WTC11 (cell line): ENCODE measurements around the gene UPK3A. TPM values are rescaled to one million over a fixed set of nuclear protein-coding genes. Genes with fewer than 3 reads are reported as not detected.
"Not testable (repeated sequence)": the region's sequence is repeated elsewhere in the genome, so short reads cannot be mapped to it uniquely, and the experiment has no call there.

Experiments
- ATAC-seq: fragments of 200-7000 bp; cut with Tn5 transposase; 2 replicates; pipeline ENCODE4 v1.10.0; 2021; ENCODE audit warnings: mild to moderate bottlenecking, moderate library complexity
- CTCF ChIA-PET: fragments of 300-600 bp; sonication (Branson Sonifier 250); formaldehyde crosslinking; loops from one replicate; lab custom pipeline; 2021; ENCODE audit warnings: antibody characterized with exemption; lab: Charles Lee
- POLR2A ChIA-PET: fragments of 350-600 bp; sonication (Branson Sonifier 250); formaldehyde crosslinking; loops from one replicate; lab custom pipeline; 2021; ENCODE audit warnings: antibody characterized with exemption; lab: Charles Lee
- DNase-seq: peaks from one replicate; pipeline ENCODE4 v3.0.0; 2021; ENCODE audit warnings: low spot score
- H3K27ac Mint-ChIP-seq: 2 replicates; pipeline ENCODE4 v1.8.0; 2021; ENCODE audit warnings: mixed read lengths
- H3K27me3 Mint-ChIP-seq: 2 replicates; pipeline ENCODE4 v1.8.0; 2021; ENCODE audit warnings: low read depth, mild to moderate bottlenecking, moderate library complexity, mixed read lengths
- H3K36me3 Mint-ChIP-seq: 2 replicates; pipeline ENCODE4 v1.8.0; 2021; ENCODE audit warnings: mixed read lengths
- H3K4me1 Mint-ChIP-seq: 2 replicates; pipeline ENCODE4 v1.8.0; 2022; ENCODE audit warnings: mixed read lengths
- H3K4me3 Mint-ChIP-seq: 2 replicates; pipeline ENCODE4 v1.8.0; 2021; ENCODE audit warnings: mild to moderate bottlenecking, moderate library complexity, mixed read lengths
- H3K9me3 Mint-ChIP-seq: 2 replicates; pipeline ENCODE4 v1.8.0; 2021; ENCODE audit warnings: mixed read lengths
- FOXJ3 ChIP-seq: sonication (generic); formaldehyde crosslinking; IDR thresholded peaks from 2 replicates; pipeline ENCODE4 v1.9.0; 2021; ENCODE audit warnings: missing genetic modification reagents, mild to moderate bottlenecking, borderline replicate concordance
- FOXK1 ChIP-seq: sonication (generic); formaldehyde crosslinking; IDR thresholded peaks from 2 replicates; pipeline ENCODE4 v1.8.0; 2022; ENCODE audit warnings: mild to moderate bottlenecking, moderate library complexity, missing genetic modification reagents
- GABPB1 ChIP-seq: sonication (generic); formaldehyde crosslinking; IDR thresholded peaks from 2 replicates; pipeline ENCODE4 v1.8.1; 2023; ENCODE audit warnings: mild to moderate bottlenecking, missing genetic modification reagents
- GTF2I ChIP-seq: fragments of 250-450 bp; sonication (Bioruptor Pico); conservative IDR thresholded peaks from 2 replicates; pipeline ENCODE4 v1.4.0; 2021; ENCODE audit warnings: mild to moderate bottlenecking
- HMGA2 ChIP-seq: fragments of 250-450 bp; sonication (Bioruptor Pico); IDR thresholded peaks from 2 replicates; pipeline ENCODE4 v1.4.0; 2021; ENCODE audit warnings: mild to moderate bottlenecking, moderate library complexity
- JAZF1 ChIP-seq: fragments of 250-450 bp; sonication (Bioruptor Pico); IDR thresholded peaks from 2 replicates; pipeline ENCODE4 v1.9.0; 2021; ENCODE audit warnings: moderate library complexity, mild to moderate bottlenecking, inconsistent platforms
- RELA ChIP-seq: sonication (generic); formaldehyde crosslinking; IDR thresholded peaks from 2 replicates; pipeline ENCODE4 v1.8.1; 2022; ENCODE audit warnings: missing genetic modification reagents, mild to moderate bottlenecking, borderline replicate concordance
- SOX15 ChIP-seq: fragments of 250-450 bp; sonication (Bioruptor Pico); IDR thresholded peaks from 2 replicates; pipeline ENCODE4 v1.9.0; 2021; ENCODE audit warnings: mild to moderate bottlenecking
- ZNF219 ChIP-seq: sonication (generic); formaldehyde crosslinking; IDR thresholded peaks from 2 replicates; pipeline ENCODE4 v1.8.0; 2023; ENCODE audit warnings: missing genetic modification reagents, mild to moderate bottlenecking, borderline replicate concordance
- total RNA-seq: library from RNA; stranded (reverse); gene quantifications from 3 replicates; pipeline ENCODE4 v1.2.3, GENCODE V29; 2021
- TF ChIP-seq, protein P1 (sequence below): sonication (generic); formaldehyde crosslinking; IDR thresholded peaks from 2 replicates; pipeline ENCODE4 v1.8.0; 2022; ENCODE audit warnings: mild to moderate bottlenecking, missing genetic modification reagents
- TF ChIP-seq, protein P2 (sequence below): fragments of 250-450 bp; sonication (Bioruptor Pico); IDR thresholded peaks from 2 replicates; pipeline ENCODE4 v1.9.0; 2021; ENCODE audit warnings: moderate library complexity, mild to moderate bottlenecking, inconsistent platforms, borderline replicate concordance
- TF ChIP-seq, protein P3 (sequence below): sonication (generic); formaldehyde crosslinking; IDR thresholded peaks from 2 replicates; pipeline ENCODE4 v1.8.0; 2022; ENCODE audit warnings: mild to moderate bottlenecking, missing genetic modification reagents
- TF ChIP-seq, protein P4 (sequence below): sonication (generic); formaldehyde crosslinking; conservative IDR thresholded peaks from 2 replicates; pipeline ENCODE4 v1.8.1; 2023; ENCODE audit warnings: mild to moderate bottlenecking, low read depth, missing genetic modification reagents, moderate library complexity
- TF ChIP-seq, protein P5 (sequence below): sonication (generic); formaldehyde crosslinking; IDR thresholded peaks from 2 replicates; pipeline ENCODE4 v1.8.1; 2023; ENCODE audit warnings: mild to moderate bottlenecking, missing genetic modification reagents, borderline replicate concordance

UPK3A gene
- total RNA-seq, 1 experiment from 2014 or later: 0.37 TPM

DNA sequence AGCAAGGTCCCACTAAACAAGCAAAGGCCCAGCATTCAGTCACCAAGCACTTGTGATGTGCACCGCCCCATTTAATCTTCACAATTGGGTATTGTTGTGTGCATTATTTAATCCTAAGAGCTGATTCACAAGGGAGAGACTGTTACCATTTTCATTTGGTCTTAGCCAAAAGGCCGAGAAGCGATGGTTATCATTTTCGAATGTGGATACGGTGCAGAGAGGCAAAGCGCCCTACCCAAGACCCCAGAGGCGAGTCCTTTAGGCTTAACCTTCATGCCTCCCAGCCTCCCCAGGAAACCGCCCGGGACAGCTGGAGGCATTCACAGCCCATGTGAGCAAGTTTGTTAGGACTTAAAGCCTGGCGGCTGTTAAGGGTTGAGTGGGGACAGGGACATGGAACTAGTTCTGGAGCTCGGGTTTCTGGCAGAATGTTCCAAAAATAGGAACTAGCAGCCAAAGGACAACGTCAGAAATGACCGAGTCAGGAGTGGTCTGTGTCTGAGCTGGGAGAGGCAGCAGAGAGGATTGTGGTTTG, 13.0 kb upstream of the UPK3A start (continued):
- TF ChIP-seq, protein P1, sequence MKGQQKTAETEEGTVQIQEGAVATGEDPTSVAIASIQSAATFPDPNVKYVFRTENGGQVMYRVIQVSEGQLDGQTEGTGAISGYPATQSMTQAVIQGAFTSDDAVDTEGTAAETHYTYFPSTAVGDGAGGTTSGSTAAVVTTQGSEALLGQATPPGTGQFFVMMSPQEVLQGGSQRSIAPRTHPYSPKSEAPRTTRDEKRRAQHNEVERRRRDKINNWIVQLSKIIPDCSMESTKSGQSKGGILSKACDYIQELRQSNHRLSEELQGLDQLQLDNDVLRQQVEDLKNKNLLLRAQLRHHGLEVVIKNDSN (CRISPR knock-in tag): no peak
- no peak for TF ChIP-seq ZNF219 (CRISPR knock-in tag)

DNA sequence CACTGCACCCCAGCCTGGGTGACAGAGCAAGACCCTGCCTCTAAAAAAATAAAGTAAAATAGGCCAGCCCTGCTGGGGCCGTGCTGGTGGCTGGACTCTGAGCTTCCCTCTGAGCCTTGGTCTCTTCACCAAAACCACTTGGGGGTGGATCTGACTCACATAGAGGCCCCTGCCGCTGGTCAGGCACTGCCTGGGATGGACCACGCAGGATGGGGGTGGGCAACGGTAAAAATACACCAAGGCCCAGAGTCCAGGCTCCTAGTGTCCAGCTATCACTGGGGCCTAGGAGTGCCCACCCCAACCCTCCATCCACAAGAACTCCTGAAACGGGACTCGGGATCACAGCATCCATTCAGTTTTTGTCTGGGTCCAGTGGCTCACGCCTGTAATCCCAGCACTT, 12.3 kb upstream of the UPK3A start:
- Mint-ChIP-seq H3K27ac (no peak overlapping the region), H3K9me3 (no peaks in the 10 kb centered on the region), H3K4me3 (no peak overlapping the region), H3K27me3 (peaks cover 18% of the 10 kb centered on the region), H3K4me1 (peaks cover 14% of the 10 kb centered on the region), H3K36me3 (no peaks in the 10 kb centered on the region)
- ChIA-PET POLR2A (no interaction called here), CTCF (interaction anchor here (0.6 to 1.1 kb wide), 3 partner anchors 126 to 191 kb away, joined by 3 read pairs; no protein-coding TSS in a partner anchor)
- DNase-seq: no peak
- no peak for ATAC-seq
- TF ChIP-seq SOX15 (CRISPR knock-in tag) (no peak), GTF2I (no peak), FOXJ3 (CRISPR knock-in tag) (no peak)

DNA sequence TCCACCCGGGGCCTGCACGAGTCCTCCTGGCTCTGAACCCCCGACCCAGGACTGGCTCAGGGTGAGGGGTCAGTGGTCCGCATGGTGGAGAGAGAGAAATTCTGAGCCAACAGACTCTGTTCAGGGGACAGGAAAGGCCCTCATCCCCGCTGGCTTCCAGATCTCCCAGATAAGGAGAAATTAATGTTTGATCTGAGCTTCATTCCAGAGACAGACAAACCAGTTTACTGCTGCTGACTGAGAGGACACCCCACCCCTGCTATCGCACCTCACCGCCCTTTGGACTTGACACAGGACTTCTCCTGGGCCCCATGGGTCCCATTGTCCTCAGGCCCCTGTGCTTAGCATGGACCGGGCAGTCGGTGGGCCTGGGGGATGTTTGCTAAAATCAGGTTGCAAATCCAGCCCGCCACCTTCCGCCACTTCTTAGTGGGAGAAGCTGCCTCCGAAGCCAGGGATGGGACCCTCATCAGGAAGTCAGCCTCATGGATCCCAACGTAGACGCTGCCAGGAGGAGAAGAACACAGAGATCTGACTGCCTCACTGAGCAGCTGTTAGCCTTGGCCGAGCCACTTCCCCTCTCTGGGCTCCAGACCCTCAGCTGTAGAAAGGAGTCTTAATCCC, 11.2 kb upstream of the UPK3A start:
- CTCF ChIA-PET: no interaction called here
- H3K27ac Mint-ChIP-seq: no peak overlapping the region
- DNase-seq (no peak), ATAC-seq (no peak)
- TF ChIP-seq GABPB1 (CRISPR knock-in tag): 0 out of 2 replicates have a peak, but pooled peaks have one; percentile 30
- TF ChIP-seq, protein P2, sequence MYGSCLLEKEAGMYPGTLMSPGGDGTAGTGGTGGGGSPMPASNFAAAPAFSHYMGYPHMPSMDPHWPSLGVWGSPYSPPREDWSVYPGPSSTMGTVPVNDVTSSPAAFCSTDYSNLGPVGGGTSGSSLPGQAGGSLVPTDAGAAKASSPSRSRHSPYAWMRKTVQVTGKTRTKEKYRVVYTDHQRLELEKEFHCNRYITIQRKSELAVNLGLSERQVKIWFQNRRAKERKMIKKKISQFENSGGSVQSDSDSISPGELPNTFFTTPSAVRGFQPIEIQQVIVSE (CRISPR knock-in tag): no peak
- TF ChIP-seq, protein P3, sequence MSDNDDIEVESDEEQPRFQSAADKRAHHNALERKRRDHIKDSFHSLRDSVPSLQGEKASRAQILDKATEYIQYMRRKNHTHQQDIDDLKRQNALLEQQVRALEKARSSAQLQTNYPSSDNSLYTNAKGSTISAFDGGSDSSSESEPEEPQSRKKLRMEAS (CRISPR knock-in tag): no peak
- no peak for TF ChIP-seq HMGA2 (CRISPR knock-in tag)
- peaks cover 18% of the 10 kb centered on the region for H3K27me3 Mint-ChIP-seq
- H3K36me3 Mint-ChIP-seq: no peaks in the 10 kb centered on the region
- no peak overlapping the region for H3K4me3 Mint-ChIP-seq
- no peaks in the 10 kb centered on the region for H3K9me3 Mint-ChIP-seq
- POLR2A ChIA-PET: interaction anchor here (0.7 kb wide), 1 partner anchor 44 kb away, joined by 4 read pairs; no protein-coding TSS in a partner anchor
- peaks cover 14% of the 10 kb centered on the region for H3K4me1 Mint-ChIP-seq

DNA sequence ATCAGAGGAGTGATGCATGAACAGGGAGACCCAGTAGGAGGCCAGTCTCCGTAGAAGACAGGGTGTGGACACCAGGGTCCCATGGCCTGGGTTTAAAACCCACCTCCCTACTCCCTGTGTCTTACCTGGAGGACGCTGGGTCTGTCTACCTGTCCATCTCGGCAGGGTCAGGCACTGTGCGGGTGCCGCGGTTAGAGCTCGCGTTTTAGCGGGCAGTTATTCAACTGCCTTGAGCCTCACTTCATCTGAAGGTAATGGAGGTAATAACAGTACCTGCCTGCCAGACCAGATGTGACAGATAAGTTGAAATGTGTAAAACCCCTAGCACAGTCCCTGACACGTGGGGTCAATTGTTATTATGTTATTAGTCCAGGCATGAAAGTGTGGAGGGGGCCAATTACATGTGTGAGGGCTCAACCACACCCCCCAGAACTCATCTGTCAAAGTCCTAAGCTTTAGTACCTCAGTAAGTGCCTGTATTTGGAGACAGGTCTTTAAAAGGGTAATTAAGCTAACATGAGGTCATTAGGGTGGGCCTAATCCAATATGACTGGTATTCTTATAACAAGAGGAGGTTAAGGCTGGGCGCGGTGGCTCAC, 8.1 kb upstream of the UPK3A start:
- H3K9me3 Mint-ChIP-seq: no peaks in the 10 kb centered on the region
- ChIA-PET POLR2A (no interaction called here), CTCF (no interaction called here)
- no peak for DNase-seq
- peaks cover 7% of the 10 kb centered on the region for H3K27me3 Mint-ChIP-seq
- no peak for TF ChIP-seq JAZF1 (CRISPR knock-in tag)
- TF ChIP-seq FOXK1 (CRISPR knock-in tag): no peak
- no peak overlapping the region for H3K27ac Mint-ChIP-seq
- no peak overlapping the region for H3K4me3 Mint-ChIP-seq
- ATAC-seq: no peak
- H3K36me3 Mint-ChIP-seq: no peaks in the 10 kb centered on the region
- no peaks in the 10 kb centered on the region for H3K4me1 Mint-ChIP-seq

DNA sequence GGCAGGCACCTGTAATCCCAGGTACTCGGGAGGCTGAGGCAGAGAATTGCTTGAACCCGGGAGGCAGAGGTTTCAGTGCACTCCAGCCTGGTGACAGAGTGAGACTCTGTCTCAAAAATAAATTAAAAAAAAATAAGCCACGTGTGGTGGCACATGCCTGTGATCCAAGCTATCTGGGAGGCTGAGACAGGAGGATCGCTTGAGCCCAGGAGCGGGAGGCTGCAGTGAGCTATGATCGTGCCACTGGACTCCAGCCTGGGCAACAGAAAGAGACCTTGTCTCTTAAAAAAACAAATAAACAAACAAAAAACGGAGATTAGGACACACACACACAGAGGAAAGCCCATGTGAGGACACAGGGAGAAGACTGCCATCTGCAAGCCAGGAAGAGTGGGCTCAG, 7.0 kb upstream of the UPK3A start:
- H3K4me1 Mint-ChIP-seq, H3K27ac Mint-ChIP-seq, CTCF ChIA-PET, H3K4me3 Mint-ChIP-seq, ATAC-seq, DNase-seq, H3K36me3 Mint-ChIP-seq, H3K9me3 Mint-ChIP-seq: not testable (repeated sequence)
- POLR2A ChIA-PET: interaction anchor here (0.6 kb wide), 1 partner anchor 290 kb away, joined by 3 read pairs; no protein-coding TSS in a partner anchor
- peaks cover 17% of the 10 kb centered on the region for H3K27me3 Mint-ChIP-seq

DNA sequence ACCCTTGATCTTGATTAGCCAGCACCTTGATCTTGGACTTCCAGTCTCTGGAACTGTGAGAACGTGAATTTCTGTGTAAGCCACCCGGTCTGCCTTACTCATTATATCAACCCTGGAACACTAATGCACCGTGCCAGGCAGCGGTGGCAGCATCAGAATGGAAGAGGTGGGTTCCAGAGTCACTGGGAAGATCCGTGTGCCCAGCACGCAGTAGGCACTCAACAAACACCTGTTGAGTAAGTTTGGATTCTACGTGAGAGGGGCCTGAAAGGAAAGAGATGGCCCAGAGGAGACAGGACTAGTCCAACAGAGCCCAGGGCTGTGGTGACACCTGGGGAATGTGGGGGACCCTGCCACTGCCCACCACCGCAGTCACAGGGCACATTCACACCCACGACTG, 6.6 kb upstream of the UPK3A start:
- no peak for ATAC-seq
- CTCF ChIA-PET: no interaction called here
- H3K27ac Mint-ChIP-seq: no peak overlapping the region
- H3K9me3 Mint-ChIP-seq: no peaks in the 10 kb centered on the region
- POLR2A ChIA-PET: interaction anchor here (0.6 kb wide), 1 partner anchor 289 kb away, joined by 3 read pairs; no protein-coding TSS in a partner anchor
- H3K27me3 Mint-ChIP-seq: peaks cover 21% of the 10 kb centered on the region
- no peaks in the 10 kb centered on the region for H3K36me3 Mint-ChIP-seq
- no peaks in the 10 kb centered on the region for H3K4me1 Mint-ChIP-seq
- no peak for DNase-seq
- H3K4me3 Mint-ChIP-seq: no peak overlapping the region
- TF ChIP-seq GABPB1 (CRISPR knock-in tag): no peak
- TF ChIP-seq, protein P4, sequence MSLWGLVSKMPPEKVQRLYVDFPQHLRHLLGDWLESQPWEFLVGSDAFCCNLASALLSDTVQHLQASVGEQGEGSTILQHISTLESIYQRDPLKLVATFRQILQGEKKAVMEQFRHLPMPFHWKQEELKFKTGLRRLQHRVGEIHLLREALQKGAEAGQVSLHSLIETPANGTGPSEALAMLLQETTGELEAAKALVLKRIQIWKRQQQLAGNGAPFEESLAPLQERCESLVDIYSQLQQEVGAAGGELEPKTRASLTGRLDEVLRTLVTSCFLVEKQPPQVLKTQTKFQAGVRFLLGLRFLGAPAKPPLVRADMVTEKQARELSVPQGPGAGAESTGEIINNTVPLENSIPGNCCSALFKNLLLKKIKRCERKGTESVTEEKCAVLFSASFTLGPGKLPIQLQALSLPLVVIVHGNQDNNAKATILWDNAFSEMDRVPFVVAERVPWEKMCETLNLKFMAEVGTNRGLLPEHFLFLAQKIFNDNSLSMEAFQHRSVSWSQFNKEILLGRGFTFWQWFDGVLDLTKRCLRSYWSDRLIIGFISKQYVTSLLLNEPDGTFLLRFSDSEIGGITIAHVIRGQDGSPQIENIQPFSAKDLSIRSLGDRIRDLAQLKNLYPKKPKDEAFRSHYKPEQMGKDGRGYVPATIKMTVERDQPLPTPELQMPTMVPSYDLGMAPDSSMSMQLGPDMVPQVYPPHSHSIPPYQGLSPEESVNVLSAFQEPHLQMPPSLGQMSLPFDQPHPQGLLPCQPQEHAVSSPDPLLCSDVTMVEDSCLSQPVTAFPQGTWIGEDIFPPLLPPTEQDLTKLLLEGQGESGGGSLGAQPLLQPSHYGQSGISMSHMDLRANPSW: no peak
- TF ChIP-seq, protein P5, sequence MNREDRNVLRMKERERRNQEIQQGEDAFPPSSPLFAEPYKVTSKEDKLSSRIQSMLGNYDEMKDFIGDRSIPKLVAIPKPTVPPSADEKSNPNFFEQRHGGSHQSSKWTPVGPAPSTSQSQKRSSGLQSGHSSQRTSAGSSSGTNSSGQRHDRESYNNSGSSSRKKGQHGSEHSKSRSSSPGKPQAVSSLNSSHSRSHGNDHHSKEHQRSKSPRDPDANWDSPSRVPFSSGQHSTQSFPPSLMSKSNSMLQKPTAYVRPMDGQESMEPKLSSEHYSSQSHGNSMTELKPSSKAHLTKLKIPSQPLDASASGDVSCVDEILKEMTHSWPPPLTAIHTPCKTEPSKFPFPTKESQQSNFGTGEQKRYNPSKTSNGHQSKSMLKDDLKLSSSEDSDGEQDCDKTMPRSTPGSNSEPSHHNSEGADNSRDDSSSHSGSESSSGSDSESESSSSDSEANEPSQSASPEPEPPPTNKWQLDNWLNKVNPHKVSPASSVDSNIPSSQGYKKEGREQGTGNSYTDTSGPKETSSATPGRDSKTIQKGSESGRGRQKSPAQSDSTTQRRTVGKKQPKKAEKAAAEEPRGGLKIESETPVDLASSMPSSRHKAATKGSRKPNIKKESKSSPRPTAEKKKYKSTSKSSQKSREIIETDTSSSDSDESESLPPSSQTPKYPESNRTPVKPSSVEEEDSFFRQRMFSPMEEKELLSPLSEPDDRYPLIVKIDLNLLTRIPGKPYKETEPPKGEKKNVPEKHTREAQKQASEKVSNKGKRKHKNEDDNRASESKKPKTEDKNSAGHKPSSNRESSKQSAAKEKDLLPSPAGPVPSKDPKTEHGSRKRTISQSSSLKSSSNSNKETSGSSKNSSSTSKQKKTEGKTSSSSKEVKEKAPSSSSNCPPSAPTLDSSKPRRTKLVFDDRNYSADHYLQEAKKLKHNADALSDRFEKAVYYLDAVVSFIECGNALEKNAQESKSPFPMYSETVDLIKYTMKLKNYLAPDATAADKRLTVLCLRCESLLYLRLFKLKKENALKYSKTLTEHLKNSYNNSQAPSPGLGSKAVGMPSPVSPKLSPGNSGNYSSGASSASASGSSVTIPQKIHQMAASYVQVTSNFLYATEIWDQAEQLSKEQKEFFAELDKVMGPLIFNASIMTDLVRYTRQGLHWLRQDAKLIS (CRISPR knock-in tag): no peak
- no peak for TF ChIP-seq FOXK1 (CRISPR knock-in tag)
- no peak for TF ChIP-seq RELA (CRISPR knock-in tag)
